AG04449 (cell line): ENCODE measurements around the gene DOCK2.

Source experiments
- CTCF ChIA-PET: fragments of 350-600 bp; formaldehyde crosslinking; extraction: SDS; loops from one replicate; lab custom pipeline; 2021; ENCODE audit warnings: antibody characterized with exemption; lab: Yijun Ruan, JAX
- POLR2A ChIA-PET: fragments of 400-600, 350-600 bp; formaldehyde crosslinking; extraction: SDS; loops from one replicate; lab custom pipeline; 2020; ENCODE audit warnings: antibody characterized with exemption, inconsistent platforms; lab: Yijun Ruan, JAX
- DNase-seq: peaks from one replicate; pipeline ENCODE4 v3.0.0-alpha.2; 2010; ENCODE audit warnings: low read depth, low spot score
- H3K4me3 ChIP-seq: 2 replicates; pipeline ENCODE4 v1.5.1; 2011; ENCODE audit warnings: low read depth, mild to moderate bottlenecking, control low read depth, low read length
- TF ChIP-seq, protein P1 (sequence below): IDR thresholded peaks from one replicate; pipeline ENCODE4 v1.5.1; 2011; ENCODE audit warnings: mild to moderate bottlenecking, moderate library complexity, low read length, control low read depth, inconsistent platforms; ENCODE audit not compliant: insufficient read depth; ENCODE audit errors: missing control alignments

Gene DOCK2

DNA sequence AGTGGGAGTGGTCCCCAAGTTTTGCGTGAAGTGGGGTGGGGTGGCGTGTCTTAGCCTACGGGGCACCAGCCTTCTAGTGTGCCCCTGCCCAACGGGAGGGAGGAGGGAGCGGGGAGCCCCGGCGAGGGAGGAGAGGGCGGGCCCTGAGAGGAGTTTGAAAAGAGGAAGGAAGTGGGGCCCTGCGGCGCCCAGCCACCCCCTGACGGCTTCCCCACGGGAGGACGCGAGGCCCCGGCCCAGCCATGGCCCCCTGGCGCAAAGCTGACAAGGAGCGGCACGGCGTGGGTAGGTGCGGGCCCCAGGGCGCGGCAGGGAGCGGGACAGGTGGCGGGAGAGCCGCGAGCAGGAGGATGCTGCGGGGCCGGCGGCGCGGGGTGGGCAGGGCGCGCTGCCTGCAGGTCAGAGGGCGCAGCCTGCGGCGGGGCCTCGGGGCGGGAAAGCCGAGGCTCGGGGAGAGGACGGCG, at the start of gene DOCK2:
Gene DOCK2 (plus strand): TSS at position 191 of the 464 bp plus-strand sequence. CDS start 52 bp downstream, at position 243.
- ChIA-PET CTCF (interaction anchor here (0.7 to 1.7 kb wide), 2 partner anchors 10 to 343 kb away, joined by 3 to 5 read pairs; partner anchors contain the start of gene INSYN2B), POLR2A (no interaction called here)
- peak within 1 kb of the TSS; percentile 23 for H3K4me3 ChIP-seq
- DNase-seq, result no peak
- TF ChIP-seq, protein P1, sequence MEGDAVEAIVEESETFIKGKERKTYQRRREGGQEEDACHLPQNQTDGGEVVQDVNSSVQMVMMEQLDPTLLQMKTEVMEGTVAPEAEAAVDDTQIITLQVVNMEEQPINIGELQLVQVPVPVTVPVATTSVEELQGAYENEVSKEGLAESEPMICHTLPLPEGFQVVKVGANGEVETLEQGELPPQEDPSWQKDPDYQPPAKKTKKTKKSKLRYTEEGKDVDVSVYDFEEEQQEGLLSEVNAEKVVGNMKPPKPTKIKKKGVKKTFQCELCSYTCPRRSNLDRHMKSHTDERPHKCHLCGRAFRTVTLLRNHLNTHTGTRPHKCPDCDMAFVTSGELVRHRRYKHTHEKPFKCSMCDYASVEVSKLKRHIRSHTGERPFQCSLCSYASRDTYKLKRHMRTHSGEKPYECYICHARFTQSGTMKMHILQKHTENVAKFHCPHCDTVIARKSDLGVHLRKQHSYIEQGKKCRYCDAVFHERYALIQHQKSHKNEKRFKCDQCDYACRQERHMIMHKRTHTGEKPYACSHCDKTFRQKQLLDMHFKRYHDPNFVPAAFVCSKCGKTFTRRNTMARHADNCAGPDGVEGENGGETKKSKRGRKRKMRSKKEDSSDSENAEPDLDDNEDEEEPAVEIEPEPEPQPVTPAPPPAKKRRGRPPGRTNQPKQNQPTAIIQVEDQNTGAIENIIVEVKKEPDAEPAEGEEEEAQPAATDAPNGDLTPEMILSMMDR, result no peak

DNA sequence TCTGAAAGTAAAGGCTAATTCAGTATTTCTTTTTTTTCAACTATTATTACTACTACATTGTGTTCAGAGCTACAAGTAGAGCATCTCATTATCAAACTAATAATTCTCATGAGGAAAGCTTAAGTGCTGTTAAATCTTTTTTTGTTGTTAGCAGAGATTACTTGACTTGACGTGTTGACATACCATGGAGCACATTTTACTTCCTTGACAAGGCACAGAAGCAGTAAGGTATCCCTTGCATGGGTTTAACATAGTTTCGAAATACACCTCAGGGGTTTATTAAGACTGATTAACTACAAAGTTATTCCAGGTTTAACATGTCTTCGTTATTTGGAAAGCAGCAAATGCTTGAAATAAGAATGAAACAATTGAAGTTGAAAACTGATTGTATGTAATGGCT, 46.5 kb upstream of the DOCK2 start:
- TF ChIP-seq, protein P1, result no peak
- DNase-seq, result no peak
- no peak overlapping the region for H3K4me3 ChIP-seq
- ChIA-PET CTCF (interaction anchor here (1.3 kb wide), 1 partner anchor 390 kb away, joined by 6 read pairs; the partner anchor contains the start of gene INSYN2B), POLR2A (no interaction called here)

DNA sequence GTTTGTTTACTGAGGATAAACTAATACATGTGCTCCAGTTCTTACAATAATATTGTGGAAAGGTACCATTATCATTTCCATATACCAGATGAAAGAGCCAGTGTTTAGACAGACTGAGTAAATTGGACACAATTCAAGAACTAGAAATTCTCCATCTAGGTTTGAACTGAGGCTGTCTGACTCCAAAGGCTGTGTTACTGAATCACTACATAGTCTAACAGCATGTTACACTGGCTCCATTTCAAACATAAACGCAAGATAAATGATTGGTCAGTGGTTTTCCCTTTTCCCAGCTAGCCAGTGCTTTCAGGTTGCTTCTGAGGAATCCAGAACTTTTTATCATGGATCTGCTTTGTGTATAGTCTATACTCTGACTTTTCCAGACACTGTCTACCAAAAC, 45.4 kb upstream of the DOCK2 start:
- ChIA-PET POLR2A (no interaction called here), CTCF (interaction anchor here (1.2 to 1.4 kb wide), 3 partner anchors 8 to 389 kb away, joined by 4 to 6 read pairs (median 6); partner anchors contain the start of genes INSYN2B and SPDL1)
- DNase-seq, result no peak
- TF ChIP-seq, protein P1, result no peak
- no peak overlapping the region for H3K4me3 ChIP-seq

DNA sequence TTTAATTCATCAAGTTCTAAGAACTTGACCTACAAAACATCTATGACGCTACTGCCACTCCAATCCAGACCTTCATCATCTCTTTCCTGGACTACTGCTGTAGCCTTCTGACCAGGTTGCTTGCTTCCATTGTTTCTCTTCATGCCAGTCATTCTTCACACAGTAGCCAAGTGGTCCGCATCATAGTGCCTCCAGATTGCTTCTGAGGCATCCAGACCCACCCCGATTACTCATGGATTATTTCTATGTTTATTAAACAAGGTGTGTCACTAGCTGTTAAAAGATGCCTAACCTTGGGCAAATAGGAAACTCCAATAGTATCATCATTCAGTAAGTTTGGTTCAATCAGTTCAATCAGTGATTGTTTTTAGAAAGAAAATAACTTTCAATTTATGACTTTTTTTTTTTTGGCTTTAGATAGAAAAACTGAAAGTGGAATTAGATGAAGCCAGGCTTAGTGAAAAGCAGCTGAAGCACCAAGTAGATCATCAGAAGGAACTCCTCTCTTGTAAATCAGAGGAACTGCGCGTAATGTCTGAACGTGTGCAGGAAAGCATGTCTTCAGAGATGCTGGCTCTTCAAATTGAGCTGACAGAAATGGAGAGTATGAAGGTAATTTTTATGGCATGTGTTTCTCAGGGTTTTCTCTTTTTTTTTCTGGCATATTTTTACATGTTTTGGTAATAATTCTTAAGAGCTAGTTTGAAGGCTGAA, 44.0 kb upstream of the DOCK2 start:
- ChIA-PET CTCF (interaction anchor here (1.0 to 4.4 kb wide), 4 partner anchors 9 to 113 kb away, joined by 3 to 19 read pairs (median 4); partner anchors contain the start of gene SPDL1), POLR2A (interaction anchor here (0.7 kb wide), 1 partner anchor 155 kb away, joined by 3 read pairs; no protein-coding TSS in a partner anchor)
- no peak for DNase-seq
- H3K4me3 ChIP-seq, result no peak overlapping the region
- TF ChIP-seq, protein P1, result no peak

DNA sequence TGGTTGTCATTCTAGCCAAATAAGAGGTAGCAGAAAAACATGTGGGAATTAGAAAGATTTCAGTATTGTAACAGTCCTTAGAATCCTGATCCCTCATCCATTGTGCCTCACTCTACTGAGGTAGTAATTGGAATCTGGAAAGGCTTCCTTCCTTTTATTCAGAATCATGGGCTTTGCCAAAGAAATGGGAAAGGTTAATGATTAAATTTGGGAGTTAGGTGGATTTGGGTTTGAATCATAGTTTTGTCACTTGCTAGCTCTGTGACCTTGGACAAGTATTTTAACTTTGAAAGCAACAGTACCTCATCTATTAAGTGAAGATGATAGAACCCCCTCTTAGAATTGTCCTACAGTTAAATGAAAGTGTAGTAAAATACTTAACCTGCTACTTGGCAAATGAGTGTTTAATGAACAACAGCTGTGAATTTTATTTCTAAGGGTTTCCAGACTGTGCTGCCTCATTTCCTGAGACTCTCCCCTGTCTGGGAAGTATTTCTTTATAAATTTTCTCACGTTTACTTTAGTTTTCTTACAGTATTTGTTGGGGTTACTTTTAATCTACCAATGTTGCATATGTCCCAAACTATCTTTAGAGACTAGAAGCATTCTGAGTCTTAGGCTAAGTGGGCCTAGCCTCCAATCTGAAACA, 41.8 kb upstream of the DOCK2 start:
- CTCF ChIA-PET, result interaction anchor here (1.3 to 4.4 kb wide), 4 partner anchors 12 to 385 kb away, joined by 4 to 19 read pairs (median 4); partner anchors contain the start of genes INSYN2B and SPDL1
- TF ChIP-seq, protein P1, result no peak
- POLR2A ChIA-PET, result no interaction called here

More for the DNA sequence above, 41.8 kb upstream of the DOCK2 start:
- no peak for DNase-seq
- H3K4me3 ChIP-seq, result no peak overlapping the region
